Caco-2 (cell line): ENCODE data around the gene PRKCSH. TPM values are rescaled to one million over a fixed set of nuclear protein-coding genes. Genes with fewer than 3 reads are reported as not detected.

Source experiments
- BruUV-seq: library from RNA; stranded (reverse); fragments of 400-500 nt; replicated peaks from 2 replicates; lab custom pipeline; 2021; lab: Mats Ljungman, UMichigan
- CTCF ChIA-PET: fragments of 300-600 bp; sonication (Branson Sonifier 250); formaldehyde crosslinking; loops from one replicate; lab custom pipeline; 2022; ENCODE audit warnings: antibody characterized with exemption; lab: Charles Lee
- POLR2A ChIA-PET: fragments of 300-600 bp; sonication (Branson Sonifier 250); formaldehyde crosslinking; loops from one replicate; lab custom pipeline; 2022; ENCODE audit warnings: antibody characterized with exemption; lab: Charles Lee
- DNase-seq, 2 experiments: peaks; one replicate each; pipeline versions ENCODE4 v3.0.0 to v3.0.0-alpha.2; 2020 to 2022
- H3K27me3 ChIP-seq: replicated peaks from 2 replicates; pipeline ENCODE4 v1.6.0; 2011; ENCODE audit warnings: low read length; ENCODE audit not compliant: control insufficient read depth, insufficient read depth
- H3K36me3 ChIP-seq: 2 replicates; pipeline ENCODE4 v1.5.1; 2011; ENCODE audit warnings: low read length; ENCODE audit not compliant: control insufficient read depth, insufficient read depth
- H3K4me1 ChIP-seq: fragments of 250-450 bp; sonication (Bioruptor Pico); 2 replicates; pipeline ENCODE4 v1.5.1; 2020; ENCODE audit warnings: mild to moderate bottlenecking
- H3K4me3 ChIP-seq: 2 replicates; pipeline ENCODE4 v1.5.1; 2011; ENCODE audit warnings: low read depth, mild to moderate bottlenecking, control low read depth, low read length
- H3K9me3 ChIP-seq: fragments of 250-450 bp; sonication (Bioruptor Pico); 2 replicates; pipeline ENCODE4 v1.5.1; 2020; ENCODE audit warnings: mild to moderate bottlenecking, moderate library complexity
- H3K27ac Mint-ChIP-seq: one replicate; pipeline ENCODE4 v1.8.0; 2022; ENCODE audit warnings: mixed read lengths; ENCODE audit not compliant: unreplicated experiment
- H3K27me3 Mint-ChIP-seq: one replicate; pipeline ENCODE4 v1.8.0; 2022; ENCODE audit warnings: mixed read lengths; ENCODE audit not compliant: insufficient read depth, unreplicated experiment
- H3K36me3 Mint-ChIP-seq: one replicate; pipeline ENCODE4 v1.8.0; 2022; ENCODE audit warnings: mild to moderate bottlenecking, mixed read lengths; ENCODE audit not compliant: insufficient read depth, unreplicated experiment
- H3K4me1 Mint-ChIP-seq: one replicate; pipeline ENCODE4 v1.8.0; 2022; ENCODE audit warnings: low read depth, mixed read lengths; ENCODE audit not compliant: unreplicated experiment
- H3K4me3 Mint-ChIP-seq: one replicate; pipeline ENCODE4 v1.8.0; 2022; ENCODE audit warnings: mild to moderate bottlenecking, moderate library complexity, mixed read lengths; ENCODE audit not compliant: unreplicated experiment
- H3K9me3 Mint-ChIP-seq: one replicate; pipeline ENCODE4 v1.8.0; 2022; ENCODE audit warnings: mixed read lengths; ENCODE audit not compliant: unreplicated experiment
- intact Hi-C: fragments of 100-400 bp; cut with micrococcal nuclease; formaldehyde crosslinking; loops from one replicate; pipeline ENCODE4 v1.10.0; 2022; ENCODE audit not compliant: unreplicated experiment
- total RNA-seq: library from RNA; stranded (reverse); gene quantifications from 2 replicates; pipeline ENCODE4 v1.2.3, GENCODE V29; 2022
- TF ChIP-seq, protein P1 (sequence below), 2 experiments: fragments of 200-600 bp in 1 of 2; IDR thresholded peaks; 1 replicate in 1 of 2; 2 replicates in 1 of 2; pipeline versions ENCODE4 v1.5.1 to v1.8.0; 2011 to 2022; ENCODE audit warnings: antibody characterized with exemption in 1 of 2, control low read depth in 1 of 2, inconsistent platforms in 1 of 2, low read depth in 1 of 2, low read length in 1 of 2, mild to moderate bottlenecking in 1 of 2, moderate library complexity in 1 of 2; ENCODE audit not compliant: insufficient read depth in 1 of 2, severe bottlenecking in 1 of 2, unreplicated experiment in 1 of 2

Gene PRKCSH
- total RNA-seq, 1 experiment from 2014 or later = 456 TPM

DNA sequence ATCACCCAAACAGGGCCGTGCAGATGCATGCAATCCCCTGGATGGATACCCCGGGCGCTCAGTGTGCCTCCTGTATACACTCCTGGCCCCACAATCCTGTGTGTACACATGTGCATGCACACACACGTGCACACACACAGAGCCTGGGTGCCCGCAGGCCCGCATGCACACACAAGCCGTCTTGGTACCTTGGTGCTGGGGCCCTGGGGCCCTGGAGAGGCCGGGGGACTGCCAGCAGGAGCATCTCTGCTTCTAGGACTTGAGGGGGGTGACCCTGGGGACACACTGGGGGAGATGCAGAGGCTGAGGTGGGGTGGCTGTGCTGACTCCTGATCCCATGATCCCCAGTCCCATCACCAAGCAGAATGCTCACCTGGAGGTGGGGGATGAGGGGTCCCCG lies 35.8 kb upstream of the PRKCSH start:
- intact Hi-C loops = no loop called here
- no peaks in the 10 kb centered on the region for H3K27me3 Mint-ChIP-seq
- no peaks in the 10 kb centered on the region for H3K9me3 ChIP-seq
- H3K27ac Mint-ChIP-seq = no peak overlapping the region
- peaks cover 6% of the 10 kb centered on the region for H3K4me1 Mint-ChIP-seq
- H3K4me3 Mint-ChIP-seq = no peak overlapping the region
- POLR2A ChIA-PET = no interaction called here
- H3K36me3 ChIP-seq = no peaks in the 10 kb centered on the region; the same call in none of the 2 replicates
- CTCF ChIA-PET = no interaction called here
- no peaks in the 10 kb centered on the region for H3K9me3 Mint-ChIP-seq
- TF ChIP-seq, protein P1, sequence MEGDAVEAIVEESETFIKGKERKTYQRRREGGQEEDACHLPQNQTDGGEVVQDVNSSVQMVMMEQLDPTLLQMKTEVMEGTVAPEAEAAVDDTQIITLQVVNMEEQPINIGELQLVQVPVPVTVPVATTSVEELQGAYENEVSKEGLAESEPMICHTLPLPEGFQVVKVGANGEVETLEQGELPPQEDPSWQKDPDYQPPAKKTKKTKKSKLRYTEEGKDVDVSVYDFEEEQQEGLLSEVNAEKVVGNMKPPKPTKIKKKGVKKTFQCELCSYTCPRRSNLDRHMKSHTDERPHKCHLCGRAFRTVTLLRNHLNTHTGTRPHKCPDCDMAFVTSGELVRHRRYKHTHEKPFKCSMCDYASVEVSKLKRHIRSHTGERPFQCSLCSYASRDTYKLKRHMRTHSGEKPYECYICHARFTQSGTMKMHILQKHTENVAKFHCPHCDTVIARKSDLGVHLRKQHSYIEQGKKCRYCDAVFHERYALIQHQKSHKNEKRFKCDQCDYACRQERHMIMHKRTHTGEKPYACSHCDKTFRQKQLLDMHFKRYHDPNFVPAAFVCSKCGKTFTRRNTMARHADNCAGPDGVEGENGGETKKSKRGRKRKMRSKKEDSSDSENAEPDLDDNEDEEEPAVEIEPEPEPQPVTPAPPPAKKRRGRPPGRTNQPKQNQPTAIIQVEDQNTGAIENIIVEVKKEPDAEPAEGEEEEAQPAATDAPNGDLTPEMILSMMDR (IDR thresholded peaks at IDR 0.05; ENCODE audit: insufficient read depth in 1 of 2, low read depth in 1 of 2, low read length in 1 of 2, severe bottlenecking in 1 of 2, unreplicated experiment in 1 of 2) = no peak
- DNase-seq = no peak
- H3K4me1 ChIP-seq = no peaks in the 10 kb centered on the region
- no peaks in the 10 kb centered on the region for H3K27me3 ChIP-seq
- no TSS peak for BruUV-seq
- H3K4me3 ChIP-seq = no peak overlapping the region
- H3K36me3 Mint-ChIP-seq = peaks cover 23% of the 10 kb centered on the region

DNA sequence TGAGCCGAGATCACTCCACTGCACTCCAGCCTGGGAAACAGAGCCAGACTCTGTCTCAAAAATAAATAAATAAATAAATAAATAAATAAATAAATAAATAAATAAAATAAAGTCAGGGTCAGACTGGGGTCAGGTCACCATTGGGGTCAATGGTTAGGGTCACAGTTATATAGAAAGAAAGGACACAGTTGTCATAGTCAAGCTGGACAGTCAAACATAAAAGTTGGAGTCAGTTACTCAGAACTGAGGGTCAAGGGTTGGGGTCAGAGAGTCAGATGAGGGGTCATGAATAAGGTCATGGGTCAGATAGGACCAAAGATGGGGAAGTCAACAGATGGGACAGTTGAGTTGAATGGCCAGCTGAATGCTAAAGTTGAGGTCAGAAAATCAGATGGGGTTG lies 34.6 kb upstream of the PRKCSH start:
- ChIA-PET CTCF (no interaction called here), POLR2A (interaction anchor here (0.9 kb wide), 1 partner anchor 17 kb away, joined by 9 read pairs; no protein-coding TSS in a partner anchor)
- Mint-ChIP-seq H3K4me3 (no peak overlapping the region), H3K4me1 (no peaks in the 10 kb centered on the region), H3K27ac (peak overlapping the region; percentile 58), H3K9me3 (no peaks in the 10 kb centered on the region), H3K36me3 (peaks cover 15% of the 10 kb centered on the region), H3K27me3 (no peaks in the 10 kb centered on the region)
- Histone ChIP-seq H3K4me3 (no peak overlapping the region), H3K27me3 (no peaks in the 10 kb centered on the region), H3K36me3 (no peaks in the 10 kb centered on the region; the same call in none of the 2 replicates), H3K4me1 (no peaks in the 10 kb centered on the region), H3K9me3 (no peaks in the 10 kb centered on the region)
- TF ChIP-seq, protein P1 (IDR thresholded peaks at IDR 0.05; ENCODE audit: insufficient read depth in 1 of 2, low read depth in 1 of 2, low read length in 1 of 2, severe bottlenecking in 1 of 2, unreplicated experiment in 1 of 2) = no peak
- no TSS peak for BruUV-seq
- intact Hi-C loops = no loop called here
- no peak for DNase-seq

DNA sequence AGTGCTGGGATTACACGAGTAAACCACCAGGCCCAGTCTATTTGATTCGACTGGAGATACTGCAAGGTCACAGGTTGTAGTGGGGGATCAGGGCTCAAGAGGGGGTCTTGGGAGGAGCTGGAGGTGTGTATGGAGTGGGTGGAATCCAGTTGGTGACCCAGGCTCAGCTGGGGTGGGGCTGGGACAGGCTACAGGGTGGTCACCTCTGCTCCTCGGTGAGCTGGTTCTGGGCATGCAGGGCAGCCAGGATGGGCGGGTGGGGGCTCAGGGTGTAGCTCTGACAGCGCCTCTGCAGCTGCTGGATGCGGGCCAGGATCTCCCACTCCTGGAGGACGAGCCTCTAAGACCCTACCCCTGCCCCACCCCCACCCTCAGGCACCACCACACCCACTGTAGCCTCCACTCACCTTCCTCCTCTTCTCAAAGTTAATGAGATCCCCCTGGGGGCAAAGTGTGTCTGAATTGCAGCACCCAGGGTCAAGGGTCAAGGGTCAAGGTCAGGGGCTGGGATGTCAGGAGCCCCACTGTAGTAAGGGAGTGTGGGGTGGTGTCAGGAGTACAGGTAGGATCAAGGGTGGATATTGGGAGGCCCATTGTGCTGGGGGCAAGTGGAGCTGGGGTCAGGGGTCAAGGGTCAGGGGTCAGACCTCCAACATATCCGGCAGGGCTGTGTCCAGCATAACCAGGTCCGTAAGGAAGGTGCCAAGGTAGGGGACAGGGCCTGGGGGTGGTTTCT lies 33.5 kb upstream of the PRKCSH start:
- DNase-seq = no peak
- no TSS peak for BruUV-seq
- no peak overlapping the region for H3K4me3 Mint-ChIP-seq
- no peaks in the 10 kb centered on the region for H3K27me3 Mint-ChIP-seq
- peaks cover 15% of the 10 kb centered on the region for H3K36me3 Mint-ChIP-seq
- no peak overlapping the region for H3K27ac Mint-ChIP-seq
- no peaks in the 10 kb centered on the region for H3K9me3 Mint-ChIP-seq
- no peak overlapping the region for H3K4me3 ChIP-seq
- no peaks in the 10 kb centered on the region for H3K4me1 ChIP-seq
- CTCF ChIA-PET = no interaction called here
- POLR2A ChIA-PET = interaction anchor here (0.6 to 0.9 kb wide), 2 partner anchors 18 to 89 kb away, joined by 3 to 9 read pairs; no protein-coding TSS in a partner anchor
- no peaks in the 10 kb centered on the region for H3K27me3 ChIP-seq
- TF ChIP-seq, protein P1 (IDR thresholded peaks at IDR 0.05; ENCODE audit: insufficient read depth in 1 of 2, low read depth in 1 of 2, low read length in 1 of 2, severe bottlenecking in 1 of 2, unreplicated experiment in 1 of 2) = no peak
- intact Hi-C loops = no loop called here
- no peaks in the 10 kb centered on the region for H3K9me3 ChIP-seq
- no peaks in the 10 kb centered on the region for H3K4me1 Mint-ChIP-seq
- H3K36me3 ChIP-seq = no peaks in the 10 kb centered on the region; the same call in none of the 2 replicates
